ENCODE measurements around the gene CCDC106.

CCDC106 gene

GRCh38 chr19:55651236-55651635 lies 3.2 kb downstream of the CCDC106 start:
- no peak overlapping the region for H3K4me3 ChIP-seq (ENCODE audit: low read length)
- no peak for DNase-seq (ENCODE audit: low read depth)
- no peak for TF ChIP-seq CTCF (IDR thresholded peaks at IDR 0.05; ENCODE audit: insufficient read depth, low read depth, low read length, missing control alignments)

GRCh38 chr19:55652311-55653128 lies 4.5 kb downstream of the CCDC106 start:
- H3K4me3 ChIP-seq (ENCODE audit: low read length) = no peak overlapping the region
- DNase-seq (ENCODE audit: low read depth) = no peak
- TF ChIP-seq CTCF (IDR thresholded peaks at IDR 0.05; ENCODE audit: insufficient read depth, low read depth, low read length, missing control alignments) = no peak

- peak overlapping the region; percentile 86 for H3K4me3 ChIP-seq (ENCODE audit: low read length)
- peak; percentile 97 for DNase-seq (ENCODE audit: low read depth)
- TF ChIP-seq CTCF (IDR thresholded peaks at IDR 0.05; ENCODE audit: insufficient read depth, low read depth, low read length, missing control alignments) = peak; percentile 100
Observed at GRCh38 chr19:55653651-55654322, 5.8 kb downstream of the CCDC106 start.

GRCh38 chr19:55654323-55654867 lies 6.4 kb downstream of the CCDC106 start:
- TF ChIP-seq CTCF (IDR thresholded peaks at IDR 0.05; ENCODE audit: insufficient read depth, low read depth, low read length, missing control alignments) = no peak
- H3K4me3 ChIP-seq (ENCODE audit: low read length) = peak overlapping the region; percentile 86
- DNase-seq (ENCODE audit: low read depth) = peak; percentile 99

GRCh38 chr19:55654868-55655647 lies 7.0 kb downstream of the CCDC106 start, which contains the start of gene U2AF2:
TSS of gene U2AF2 (plus strand) at chr19:55655035. CDS start at chr19:55655105, 70 bp downstream.
- TF ChIP-seq CTCF (IDR thresholded peaks at IDR 0.05; ENCODE audit: insufficient read depth, low read depth, low read length, missing control alignments) = no peak
- H3K4me3 ChIP-seq (ENCODE audit: low read length) = peak within 1 kb of the TSS; percentile 86
- peak; percentile 92 for DNase-seq (ENCODE audit: low read depth)

- no peak for TF ChIP-seq CTCF (IDR thresholded peaks at IDR 0.05; ENCODE audit: insufficient read depth, low read depth, low read length, missing control alignments)
Observed at GRCh38 chr19:55655648-55656040, 7.6 kb downstream of the CCDC106 start.

More at GRCh38 chr19:55655648-55656040, 7.6 kb downstream of the CCDC106 start:
- peak overlapping the region; percentile 86 for H3K4me3 ChIP-seq (ENCODE audit: low read length)
- no peak for DNase-seq (ENCODE audit: low read depth)

All from epithelial cell of esophagus (primary cell).